GM21619 (cell line): Measurements from ENCODE around the gene MPL.
"Not testable (repeated sequence)": the region's sequence is repeated elsewhere in the genome, so short reads cannot be mapped to it uniquely, and the experiment has no call there.

Experiments
- ATAC-seq: cut with Tn5 transposase; IDR thresholded peaks from one replicate; pipeline ENCODE4 v1.9.1; 2021; ENCODE audit not compliant: unreplicated experiment

MPL gene

DNA sequence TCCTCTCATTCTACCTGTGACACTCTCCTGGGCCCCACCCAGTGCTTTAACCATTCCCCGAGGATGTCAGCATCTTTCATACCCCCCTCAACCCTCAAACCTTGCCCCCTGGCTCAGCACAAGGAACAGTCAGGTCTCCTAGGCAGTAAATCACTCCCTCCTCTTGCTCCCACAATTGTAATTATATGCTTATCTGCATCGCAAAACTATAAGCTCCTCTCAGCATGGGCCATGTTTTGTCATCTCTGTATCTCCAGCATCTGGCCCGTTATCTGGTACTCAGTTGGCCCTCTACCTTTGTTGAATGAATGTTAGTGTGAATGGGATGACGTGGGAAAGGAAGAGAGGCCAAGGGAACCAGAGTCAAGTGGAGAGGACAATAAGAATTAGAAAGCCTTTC, 32.9 kb downstream of the MPL start:
- ATAC-seq = no peak

DNA sequence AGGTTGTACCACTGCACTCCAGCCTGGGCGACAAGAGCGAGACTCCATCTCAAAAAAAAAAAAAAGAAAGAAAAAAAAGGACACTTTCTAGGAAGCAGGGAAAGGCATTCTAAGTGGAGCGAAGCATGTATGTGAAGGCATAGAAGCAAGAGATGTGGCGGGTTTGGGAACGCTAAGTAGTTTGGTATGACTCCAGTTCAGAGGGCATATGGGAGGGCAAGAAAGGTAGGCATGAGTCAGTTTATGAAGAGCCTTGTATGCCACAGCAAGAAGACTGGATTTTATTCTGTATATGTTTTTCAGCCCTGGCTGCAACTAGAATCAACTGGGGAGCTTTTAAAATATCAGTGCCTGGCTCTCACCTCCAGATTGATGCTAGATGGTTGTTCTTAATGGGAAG, 34.6 kb downstream of the MPL start:
- ATAC-seq = no peak

DNA sequence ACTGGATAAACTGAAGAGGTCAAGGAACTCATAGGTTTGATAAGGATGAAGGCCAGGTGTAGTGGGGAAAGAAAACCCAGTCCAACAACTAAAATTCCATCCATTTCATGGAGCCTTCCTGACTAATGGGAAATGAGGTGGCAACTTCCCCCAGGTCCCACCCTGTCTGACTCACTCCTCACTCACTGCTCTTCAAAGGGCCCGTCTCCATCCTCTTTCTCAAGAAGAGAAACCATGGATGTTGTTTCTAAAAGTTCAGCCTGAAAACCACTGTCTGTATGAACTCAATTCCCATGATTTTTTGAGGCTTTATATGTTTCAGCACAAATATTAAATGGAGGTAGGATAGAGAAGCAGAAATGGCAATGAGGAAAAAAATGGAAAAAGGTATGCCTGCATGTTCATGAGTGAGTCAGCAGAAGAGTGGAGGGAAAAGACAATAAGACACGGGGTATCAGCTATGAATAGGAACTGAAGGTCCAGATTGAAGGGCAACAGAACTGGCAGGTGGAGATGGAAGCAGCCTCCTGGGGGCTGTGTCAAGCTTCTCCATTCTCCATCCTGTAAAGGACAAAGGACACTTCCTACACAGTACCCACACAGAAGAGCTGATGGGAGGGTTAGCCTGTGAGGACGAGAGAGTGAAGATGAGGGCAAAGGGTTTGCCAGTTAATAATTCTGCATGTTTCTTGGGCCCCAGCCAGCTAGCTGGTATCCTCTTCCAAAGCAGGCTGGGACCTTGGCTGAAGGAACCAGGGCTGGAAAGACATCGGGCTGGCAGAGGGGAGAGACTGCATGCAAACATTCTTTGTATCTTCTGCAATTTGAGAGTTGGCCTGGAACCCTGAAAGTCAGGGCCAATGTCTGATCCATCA, 35.7 kb downstream of the MPL start:
- ATAC-seq = no peak

DNA sequence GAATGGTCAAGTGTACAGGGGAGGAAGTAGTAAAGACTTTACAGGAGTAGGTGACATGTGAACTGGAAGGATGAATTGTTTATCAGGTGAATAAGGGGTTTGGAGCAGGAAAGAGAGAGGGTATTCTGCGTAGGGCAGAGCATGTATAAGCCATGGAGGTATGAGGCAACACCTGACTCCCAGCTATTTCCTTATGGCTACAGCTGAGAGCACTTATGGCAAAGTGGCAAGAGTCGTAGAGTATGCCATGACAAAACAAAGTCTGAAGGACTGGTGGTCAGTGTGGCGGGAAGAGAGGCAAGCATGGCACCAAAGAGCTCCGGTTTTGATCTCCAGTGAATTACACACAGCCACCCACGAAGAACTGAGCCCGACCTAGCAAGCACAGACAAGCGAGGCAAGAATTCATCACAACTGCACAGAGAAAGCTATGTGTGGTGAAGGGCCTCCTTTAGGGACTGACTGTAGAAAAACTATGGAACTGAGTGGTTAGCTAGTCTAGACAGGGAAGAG, 39.2 kb downstream of the MPL start:
- no peak for ATAC-seq

DNA sequence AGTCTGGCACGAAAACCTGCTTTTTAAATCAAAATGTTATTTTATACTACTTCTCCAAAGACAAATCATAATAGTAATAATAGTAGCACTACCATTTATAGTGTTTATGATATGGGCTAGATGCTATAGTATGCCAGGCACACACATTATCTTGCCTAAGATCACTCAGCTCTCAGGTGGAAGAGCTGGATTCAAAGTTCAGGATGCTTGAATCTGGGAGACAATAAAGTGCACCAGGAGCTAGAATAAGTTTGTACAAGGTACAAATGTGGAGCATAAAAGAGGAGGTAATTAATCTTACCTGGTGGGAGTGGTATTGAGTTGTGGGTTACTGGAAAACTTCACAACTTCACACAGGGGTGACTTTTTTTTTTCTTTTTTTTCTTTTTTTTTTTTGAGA, 40.2 kb downstream of the MPL start:
- no peak for ATAC-seq

DNA sequence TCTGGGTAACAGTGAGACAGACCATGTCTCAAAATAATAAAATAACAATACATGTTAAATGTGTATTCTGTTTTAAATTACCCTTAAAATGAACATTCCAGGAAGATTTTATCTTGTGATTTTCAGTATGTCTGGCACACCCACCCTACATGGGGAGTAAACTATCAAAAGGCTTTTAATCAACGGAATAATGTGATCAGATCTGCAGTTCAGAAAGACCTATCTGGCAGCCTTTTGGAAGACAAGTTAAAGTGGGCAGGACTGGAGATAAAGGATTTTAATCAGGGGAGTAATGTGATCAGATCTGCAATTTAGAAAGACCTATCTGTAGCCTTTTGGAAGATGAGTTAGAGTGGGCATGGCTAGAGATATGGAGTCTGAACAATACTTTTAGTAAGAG, 41.9 kb downstream of the MPL start:
- ATAC-seq = no peak

DNA sequence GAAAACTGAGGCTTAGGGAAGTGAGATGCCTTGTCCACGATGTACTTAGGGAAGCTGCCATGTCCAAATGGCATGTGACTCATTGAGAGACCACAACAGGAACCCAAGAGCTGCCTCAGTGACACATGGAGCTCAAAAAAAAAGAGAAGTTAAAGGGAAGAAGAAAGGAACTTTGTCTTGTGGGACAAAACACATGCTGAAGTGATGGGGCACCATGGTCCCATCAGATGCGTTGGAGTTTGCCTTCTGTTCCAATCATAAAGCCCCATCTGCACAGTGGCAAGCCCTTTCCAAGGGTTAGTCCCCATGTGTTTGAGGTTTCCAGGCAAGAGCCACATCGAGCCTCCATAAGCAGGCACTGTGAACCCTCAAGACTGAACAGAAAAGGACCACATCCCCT, 44.0 kb downstream of the MPL start:
- ATAC-seq = no peak

DNA sequence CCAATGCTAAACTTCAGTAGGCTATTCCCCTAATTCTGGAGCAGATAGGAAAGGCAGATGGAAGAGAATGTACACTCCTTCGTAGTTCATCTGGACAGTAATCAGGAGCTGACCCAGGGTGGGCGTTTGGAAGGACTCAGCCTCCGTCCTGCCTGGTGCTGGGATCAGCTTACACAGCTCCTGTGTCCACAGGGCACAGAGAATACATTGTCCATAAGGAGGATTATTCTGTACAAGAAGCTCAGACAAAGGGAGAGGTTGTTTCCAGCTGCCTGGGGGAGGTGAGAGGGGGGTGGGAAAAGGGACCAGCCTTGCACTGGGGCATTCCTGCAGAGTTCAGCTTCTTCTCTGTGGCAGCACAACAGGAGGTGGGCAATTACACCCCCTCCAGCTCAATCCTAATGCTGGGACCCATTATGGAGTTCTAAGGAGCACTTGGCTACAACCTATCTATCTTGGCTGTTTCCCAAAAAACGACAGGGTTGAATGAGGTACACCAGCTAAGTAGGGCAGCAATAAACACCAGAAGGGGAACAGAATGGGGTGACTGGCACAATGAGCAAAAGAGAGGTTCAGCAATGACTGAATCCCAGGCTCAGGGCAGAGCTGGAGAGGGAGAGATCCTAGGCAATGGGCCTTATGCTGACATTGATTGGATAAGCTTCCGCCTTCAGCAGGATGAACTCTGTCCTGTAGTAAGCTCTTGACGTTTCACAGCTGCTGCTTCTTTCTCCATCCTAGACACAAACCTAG, 44.6 kb downstream of the MPL start:
- ATAC-seq = no peak

DNA sequence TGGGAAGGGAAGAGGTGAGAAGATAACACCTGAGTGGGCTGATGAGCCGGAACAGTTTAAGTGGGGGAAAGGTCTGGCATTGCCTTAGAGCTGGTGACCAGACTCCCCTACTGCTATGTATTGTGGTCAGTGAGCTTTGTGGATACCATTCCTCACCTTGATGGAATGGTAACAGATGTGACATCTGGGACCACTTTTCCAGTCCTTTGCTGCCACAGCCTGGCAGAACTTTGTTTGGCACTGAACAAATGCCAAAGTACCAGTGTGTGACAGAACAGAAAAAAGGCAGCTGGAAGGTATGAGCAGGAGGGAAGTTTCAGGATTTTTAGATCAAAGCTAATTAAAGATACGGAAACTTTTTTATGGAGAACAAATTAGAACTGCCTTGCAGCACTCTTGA, 45.8 kb downstream of the MPL start:
- ATAC-seq = no peak

DNA sequence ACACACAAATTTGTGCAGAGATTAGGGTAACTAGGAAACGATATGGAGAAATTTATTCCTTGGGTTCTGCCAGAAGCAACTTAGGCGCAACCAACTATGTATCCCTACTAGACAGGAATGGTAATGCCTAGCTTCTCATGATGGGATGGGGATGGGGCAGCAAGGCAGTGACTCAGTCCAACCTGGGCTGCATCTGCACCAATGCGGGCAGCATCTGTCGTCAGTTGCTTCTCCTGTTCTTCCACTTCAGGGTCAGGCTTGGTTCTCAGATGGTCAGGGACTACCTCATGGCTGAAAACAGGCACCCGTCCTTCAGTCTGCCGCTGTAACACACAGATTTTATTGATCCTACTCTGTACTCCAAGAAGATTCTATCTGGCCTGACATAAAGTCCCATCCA, 49.1 kb downstream of the MPL start:
- ATAC-seq = no peak

DNA sequence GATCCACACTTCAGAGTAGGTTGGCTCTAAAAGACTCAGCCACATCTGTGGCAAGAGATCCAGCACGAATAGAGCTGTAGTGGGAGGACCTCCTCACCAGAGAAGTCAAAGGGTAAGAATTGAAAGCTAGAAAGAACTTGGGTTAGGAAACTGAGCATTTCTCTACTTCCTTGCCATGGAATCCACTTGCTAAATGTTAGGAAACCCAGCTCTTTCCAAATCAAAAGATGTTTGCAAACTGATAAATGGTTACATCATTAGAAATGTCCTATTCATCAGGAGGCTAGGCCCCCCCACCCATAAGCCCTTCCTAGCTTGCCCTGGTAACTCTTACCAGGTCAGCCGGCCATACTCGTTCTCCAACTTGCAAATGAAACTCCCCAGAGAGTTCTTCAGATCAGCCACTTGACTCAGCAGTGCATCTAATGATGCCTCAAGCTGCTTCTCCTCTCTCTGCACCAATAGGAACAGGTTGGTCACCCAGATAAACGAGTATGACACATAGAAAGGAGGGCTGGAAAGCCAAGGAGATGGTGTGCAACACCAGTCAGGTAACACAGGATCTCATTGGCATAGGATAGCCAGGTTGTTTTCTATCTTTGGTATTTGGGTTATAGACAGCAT, 50.5 kb downstream of the MPL start:
- ATAC-seq = no peak

DNA sequence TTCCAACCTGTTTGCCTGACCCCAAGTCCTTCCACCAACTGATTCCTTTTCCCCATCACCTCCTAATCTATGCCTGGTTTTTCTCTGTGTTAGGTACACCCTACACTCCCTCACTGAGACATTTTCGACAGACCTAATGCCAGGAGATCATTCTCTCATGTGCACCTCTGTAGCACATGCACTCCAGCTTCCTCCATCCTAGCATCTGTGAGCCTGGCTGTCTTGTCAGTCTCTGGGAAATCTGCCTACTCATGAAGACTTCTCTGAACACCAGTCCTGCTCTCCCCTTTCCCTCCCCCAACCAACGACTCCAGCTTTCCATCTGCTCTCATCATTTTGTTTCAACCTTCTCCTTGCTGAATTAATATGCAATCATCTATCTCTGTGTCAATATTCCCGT, 51.0 kb downstream of the MPL start:
- no peak for ATAC-seq

DNA sequence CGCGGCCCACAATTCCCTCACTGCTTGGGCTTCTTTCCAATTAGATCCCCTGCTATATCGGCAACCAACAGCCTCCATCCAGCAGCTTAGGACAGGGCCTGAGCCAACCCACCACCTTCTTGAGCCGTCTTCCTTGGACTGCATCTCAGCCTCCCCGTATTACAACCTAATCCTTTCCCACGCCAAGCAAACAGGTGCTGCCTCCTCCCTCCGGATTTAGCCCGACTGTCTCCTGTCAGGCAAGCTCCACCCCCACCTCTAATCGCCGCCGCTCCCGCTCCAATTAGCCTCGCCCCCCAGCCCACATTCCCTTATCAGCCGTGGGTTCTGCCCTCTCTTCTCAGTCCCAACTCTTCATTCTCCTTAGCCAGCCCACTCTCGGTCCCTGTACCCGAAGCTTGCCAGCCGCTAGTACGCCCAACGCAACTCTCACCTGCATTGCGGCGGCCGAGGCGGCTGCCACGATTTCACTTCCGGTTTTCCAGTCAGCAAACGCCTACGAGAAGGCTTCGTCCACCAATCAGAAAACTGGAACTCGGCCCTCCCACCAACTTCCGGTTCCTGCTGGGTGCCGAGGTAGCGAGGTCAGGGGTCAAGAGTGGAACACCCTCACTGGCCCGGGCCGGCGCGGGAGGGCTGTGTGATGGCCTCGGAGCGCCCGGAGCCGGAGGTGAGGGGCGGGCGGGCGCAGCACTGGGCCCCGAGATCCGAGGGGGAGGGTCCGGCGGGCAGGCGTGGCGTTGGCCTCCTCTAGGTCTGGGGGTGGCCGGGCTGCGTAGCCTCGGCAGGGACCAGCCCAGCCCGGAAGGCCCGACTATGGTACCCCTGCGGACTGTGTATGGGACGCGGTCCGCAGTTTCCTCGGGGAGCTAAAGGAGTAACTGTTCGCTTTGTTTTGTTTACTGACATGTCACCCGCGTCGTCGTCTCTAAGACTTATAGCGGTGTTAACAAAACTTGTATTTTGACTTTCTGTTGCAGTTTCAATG, 52.0 kb downstream of the MPL start, which contains the start of the genes MED8 and SZT2:
TSS of gene MED8 (minus strand) at position 475 of the 988 bp plus-strand sequence. CDS start at position 439, 36 bp downstream.
TSS of gene SZT2 (plus strand) at position 574 of the 988 bp plus-strand sequence. CDS start at position 644, 70 bp downstream.
- peak; percentile 83 for ATAC-seq

DNA sequence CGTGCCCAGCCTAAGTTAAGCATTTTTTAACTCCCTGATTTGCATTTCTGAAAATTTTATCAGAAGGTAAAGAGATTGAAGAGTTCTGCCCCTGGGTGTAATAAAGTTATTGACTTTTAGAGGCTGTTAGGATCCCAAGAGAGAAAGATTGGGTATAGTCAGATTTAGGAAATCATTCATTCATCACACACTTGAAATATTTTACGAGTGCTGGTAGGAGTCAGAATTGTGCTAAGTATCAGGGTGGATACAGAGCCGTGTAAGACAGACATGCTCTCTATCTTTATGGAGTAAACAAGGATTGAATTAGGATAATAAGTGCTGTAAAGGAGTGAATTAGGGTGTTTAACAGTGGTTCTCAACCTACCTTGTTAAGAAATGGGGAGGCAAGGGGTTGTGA, 55.1 kb downstream of the MPL start:
- no peak for ATAC-seq

DNA sequence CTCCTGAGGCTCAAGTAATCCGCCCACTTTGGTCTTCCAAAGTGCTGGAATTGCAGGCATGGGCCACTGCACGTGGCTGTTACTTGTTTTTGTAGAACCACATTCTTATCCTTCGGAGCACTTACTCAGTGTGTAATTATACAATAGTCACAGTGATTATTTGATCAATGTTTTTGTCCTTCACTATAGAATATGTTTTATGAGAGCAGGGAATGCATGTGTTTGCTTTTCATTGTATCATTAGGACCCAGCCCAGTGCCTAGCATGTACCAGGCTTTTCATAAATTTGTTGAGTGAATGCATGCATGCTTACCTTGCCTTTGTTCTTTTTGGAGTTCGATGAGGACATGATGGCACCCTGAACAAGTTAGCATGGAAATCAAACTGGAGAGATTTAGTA, 57.9 kb downstream of the MPL start:
- no peak for ATAC-seq

DNA sequence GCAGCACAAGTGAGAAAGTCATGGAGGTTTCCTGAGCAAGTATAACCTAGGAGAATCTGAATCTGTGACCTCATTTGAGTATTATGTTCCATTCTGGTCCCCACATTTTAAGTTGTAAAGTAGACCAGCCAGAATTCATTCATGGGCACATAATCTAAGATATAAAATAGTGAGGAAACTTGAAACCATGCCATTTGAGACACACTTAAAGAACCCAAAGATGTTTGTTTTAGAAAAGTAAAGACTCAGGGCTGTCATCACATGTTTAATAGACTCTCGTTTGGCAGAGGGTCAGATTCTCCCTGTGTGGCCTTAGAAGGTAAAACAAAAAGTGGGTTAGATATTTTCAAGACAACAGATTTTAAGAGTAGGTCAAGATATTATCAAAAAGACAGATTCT, 58.4 kb downstream of the MPL start:
- no peak for ATAC-seq

DNA sequence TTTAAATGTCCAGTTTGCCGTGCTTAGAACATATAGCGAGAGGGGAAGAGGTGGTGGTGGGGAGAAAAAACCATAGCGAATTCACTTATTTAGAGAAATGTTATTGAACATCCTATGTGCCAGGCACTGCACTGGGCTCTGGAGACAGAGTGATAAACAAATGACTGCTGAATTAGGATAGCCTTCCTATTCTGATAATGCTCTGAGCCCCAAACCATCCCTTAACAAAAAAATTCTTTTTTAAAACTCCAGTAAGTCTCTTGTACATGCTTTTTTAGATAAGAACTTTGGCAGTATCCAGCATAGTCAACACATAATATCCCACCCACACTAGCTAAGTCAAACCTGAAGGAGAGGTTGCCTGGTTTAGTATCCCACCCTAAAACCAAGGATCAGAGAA, 60.6 kb downstream of the MPL start:
- ATAC-seq = no peak

DNA sequence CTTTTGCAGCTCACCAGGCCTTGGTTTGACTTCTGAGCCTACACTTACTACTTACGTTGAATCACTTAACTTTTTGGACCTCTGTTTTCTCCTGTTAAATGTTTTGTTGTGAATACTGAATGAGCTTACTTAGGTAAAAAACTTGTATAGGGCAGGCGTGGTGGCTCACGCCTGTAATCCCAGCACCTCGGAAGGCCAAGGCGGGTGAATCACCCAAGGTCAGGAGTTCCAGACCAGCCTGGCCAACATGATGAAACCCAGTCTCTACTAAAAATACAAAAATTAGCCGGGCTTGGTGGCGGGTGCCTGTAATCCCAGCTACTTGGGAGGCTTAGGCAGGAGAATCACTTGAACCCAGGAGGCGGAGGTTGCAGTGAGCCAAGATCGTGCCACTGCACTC, 62.8 kb downstream of the MPL start:
- ATAC-seq = not testable (repeated sequence)

DNA sequence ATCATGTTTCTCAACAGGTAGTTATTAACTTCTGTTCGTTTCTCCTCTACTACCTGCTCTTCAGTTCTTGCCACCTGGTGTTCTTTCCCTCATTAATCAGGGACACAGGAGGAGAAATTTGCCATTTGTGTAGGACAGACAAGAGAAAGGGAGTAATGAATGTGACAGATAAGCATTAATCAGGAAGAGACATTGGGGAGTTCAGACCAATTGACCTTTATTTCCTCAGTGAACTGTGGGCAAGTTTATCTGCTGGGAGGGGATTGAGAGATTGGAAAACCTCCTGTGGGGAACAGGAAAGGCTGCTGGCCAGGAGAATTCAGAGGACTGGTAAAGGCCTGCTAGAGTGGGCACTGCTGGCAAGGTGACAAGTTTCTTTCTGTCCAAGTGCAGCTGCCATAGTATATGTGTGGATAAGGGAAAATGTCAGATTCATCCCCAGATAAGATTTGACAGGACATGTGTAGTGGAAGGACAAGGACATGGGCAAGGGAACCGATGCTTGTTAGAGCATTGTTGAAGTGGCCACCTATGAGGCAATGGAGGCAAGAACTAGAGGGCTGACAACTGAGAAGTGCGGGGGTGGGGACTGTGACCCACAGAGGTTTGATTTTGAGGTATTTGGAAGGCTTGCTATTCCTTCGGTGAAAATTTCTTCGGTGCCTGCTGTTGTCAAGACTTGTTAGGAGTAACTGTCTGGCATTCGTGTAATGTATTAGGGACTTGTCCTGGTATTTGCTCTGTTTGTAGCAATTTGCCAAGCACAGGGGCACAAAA, 64.7 kb downstream of the MPL start:
- ATAC-seq = no peak
